DMS 273 (cell line): Measurements from ENCODE around the gene INSIG2.
"Not testable (repeated sequence)": the region's sequence is repeated elsewhere in the genome, so short reads cannot be mapped to it uniquely, and the experiment has no call there.

Source experiments
- DNase-seq: peaks from one replicate; lab custom pipeline; 2025; ENCODE audit not compliant: unreplicated experiment; lab: John Stamatoyannopoulos, UW

The INSIG2 gene

DNA sequence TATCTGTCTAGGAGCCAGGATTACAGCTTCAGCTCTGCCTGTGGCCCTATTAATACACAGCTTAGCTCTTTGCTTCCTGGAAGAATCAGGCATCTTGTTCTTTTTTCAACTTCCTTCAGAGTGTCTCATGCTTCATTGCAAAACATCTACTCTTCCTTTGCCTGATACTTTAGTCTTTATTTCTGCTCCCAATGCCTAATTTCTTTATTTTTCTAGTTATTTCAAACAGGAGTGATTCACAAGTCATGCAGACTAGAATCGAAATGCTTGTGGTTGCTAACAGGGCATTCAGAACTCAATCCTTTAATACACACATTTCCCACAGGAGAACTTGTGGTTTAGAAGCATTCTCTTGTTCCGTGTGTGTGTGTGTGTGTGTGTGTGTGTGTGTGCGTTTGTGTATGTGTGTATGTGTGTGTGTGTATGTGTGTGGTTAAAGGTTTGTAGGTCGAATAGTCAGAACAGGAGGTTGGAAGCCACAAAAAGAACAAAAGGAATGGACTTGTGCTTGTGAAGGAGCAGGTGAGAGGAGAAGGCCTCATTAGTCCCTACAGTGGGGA lies 28.3 kb upstream of the INSIG2 start:
- DNase-seq, result no peak

DNA sequence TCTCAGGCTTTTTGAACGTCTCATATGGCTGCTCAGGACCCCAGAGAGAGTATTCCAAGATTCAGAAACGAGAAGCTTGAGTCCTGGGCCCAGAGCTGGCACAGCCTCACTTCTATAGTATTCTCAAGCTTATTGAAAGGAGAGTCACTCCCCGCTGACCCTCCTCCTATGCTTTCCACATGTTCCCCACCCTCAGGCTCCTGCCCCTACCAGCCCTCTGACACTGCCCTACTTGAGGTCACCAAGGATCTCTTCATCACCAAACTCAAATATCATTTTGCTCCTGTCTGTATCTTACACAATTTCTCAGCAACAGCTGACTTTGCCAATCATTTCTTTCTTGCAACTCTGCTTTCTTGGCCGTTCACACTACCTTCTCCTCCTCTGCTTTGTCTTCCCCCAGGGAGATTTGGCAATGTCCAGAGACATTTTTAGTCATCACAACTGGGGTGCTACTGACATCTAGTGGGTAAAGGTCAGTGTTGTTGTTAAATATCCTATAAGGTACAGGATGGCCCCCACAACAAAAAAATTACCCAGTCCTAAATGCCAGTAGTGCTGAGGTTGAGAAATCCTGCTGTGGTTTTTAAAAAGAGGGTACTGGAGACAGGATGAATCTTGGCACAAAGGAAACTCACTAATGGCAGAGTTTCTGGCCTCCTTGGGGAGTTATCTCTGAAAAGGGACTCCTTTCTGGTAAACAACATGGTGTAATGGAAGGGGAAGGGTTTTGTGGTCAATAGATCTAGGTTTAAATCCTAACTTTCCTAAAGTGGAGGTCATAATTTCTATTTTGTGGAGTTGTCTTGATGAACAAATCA lies 26.9 kb upstream of the INSIG2 start:
- peak; percentile 53 for DNase-seq

DNA sequence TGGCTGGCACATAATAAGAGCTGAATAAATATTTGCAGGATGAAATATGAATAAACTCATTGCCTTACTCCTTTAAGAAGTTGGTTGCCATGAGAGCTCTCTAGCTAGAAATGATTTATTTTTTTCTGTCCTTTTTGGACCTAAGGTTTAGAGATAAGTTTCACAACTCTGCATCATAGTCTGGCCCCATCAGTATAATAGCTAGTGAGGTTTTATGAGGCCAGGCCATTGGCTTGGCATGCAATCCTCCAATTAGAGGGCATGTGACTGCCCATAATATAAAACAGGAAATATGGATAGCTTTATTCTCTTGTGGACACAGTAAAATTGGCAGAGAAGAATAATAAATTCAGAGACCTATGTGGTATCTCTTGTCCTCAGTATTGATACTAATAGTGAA lies 26.2 kb upstream of the INSIG2 start:
- no peak for DNase-seq

DNA sequence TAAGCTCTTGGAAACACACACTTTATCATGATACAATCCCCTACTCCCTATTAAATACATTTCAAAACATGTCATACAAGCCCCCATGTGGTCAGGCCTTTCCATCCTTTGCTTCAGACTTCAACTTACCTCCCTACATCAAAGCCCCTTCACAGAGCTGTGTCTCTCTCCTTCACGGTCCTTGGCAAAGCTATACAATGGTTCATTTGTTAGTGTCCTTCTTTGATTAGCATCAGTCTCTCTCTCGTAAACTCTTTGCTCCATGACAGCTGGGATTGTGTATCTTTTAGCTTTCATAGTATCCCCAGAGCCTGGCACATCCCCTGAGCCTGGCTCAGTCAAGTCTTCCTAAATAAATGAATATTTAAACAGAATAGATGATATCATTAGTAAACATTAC lies 25.6 kb upstream of the INSIG2 start:
- DNase-seq, result no peak

DNA sequence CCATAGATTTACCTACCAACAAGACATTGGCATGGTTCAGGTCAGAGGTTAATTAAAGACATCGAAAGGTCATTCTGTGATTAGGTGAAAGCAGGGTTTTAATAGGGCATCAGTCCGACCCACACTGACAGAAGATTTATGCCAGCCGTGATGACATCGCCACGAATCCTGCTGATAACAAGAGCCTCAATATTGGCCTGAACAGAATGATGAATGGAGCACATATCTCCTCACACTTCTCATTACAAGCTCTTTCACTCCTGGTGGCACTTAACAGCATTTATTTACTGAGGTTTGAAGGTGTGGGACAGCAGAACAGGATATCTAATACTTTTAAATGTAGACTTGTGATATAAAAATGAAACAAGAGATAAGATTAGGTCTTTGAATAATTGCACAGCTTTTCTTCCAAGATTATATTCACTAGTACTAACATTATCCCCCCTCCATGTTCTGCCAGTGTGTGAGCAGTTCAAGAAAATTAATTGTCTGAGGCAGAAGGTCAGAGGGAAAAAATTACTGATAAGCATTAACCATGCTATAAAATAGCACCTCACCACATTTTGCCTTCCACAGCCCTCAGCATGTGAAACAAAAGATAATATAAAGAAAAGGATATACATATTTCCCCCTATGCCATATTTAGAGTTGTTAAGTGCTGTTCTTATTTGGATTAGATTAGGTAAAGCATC lies 23.1 kb upstream of the INSIG2 start:
- DNase-seq, result no peak

DNA sequence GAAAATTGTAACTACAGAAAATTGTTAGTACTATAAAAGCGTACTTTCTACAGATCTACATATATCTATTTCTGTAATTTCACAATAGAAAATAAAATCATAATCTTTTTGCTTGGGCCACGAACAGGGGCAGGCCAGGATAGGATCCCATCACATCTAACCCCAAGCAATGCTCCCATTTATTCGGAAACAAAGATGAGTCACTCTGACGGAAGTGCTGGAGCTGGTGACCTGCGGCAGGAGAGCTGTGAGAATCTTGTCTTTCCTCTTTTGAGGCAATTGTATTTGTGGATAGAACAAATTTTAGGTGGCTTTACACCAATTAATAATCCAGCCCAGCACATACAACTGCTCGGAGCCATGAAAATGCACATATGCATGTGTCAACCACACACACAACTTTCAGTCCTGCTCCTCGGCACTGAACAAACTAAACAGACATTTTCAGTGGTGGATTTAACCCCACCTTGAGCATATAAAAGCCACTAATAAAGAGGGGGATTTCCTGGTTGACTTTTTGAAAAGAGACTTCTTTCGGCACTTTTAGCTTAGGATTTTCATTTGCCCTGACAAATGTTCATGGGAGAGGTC lies 22.3 kb upstream of the INSIG2 start:
- DNase-seq, result no peak

DNA sequence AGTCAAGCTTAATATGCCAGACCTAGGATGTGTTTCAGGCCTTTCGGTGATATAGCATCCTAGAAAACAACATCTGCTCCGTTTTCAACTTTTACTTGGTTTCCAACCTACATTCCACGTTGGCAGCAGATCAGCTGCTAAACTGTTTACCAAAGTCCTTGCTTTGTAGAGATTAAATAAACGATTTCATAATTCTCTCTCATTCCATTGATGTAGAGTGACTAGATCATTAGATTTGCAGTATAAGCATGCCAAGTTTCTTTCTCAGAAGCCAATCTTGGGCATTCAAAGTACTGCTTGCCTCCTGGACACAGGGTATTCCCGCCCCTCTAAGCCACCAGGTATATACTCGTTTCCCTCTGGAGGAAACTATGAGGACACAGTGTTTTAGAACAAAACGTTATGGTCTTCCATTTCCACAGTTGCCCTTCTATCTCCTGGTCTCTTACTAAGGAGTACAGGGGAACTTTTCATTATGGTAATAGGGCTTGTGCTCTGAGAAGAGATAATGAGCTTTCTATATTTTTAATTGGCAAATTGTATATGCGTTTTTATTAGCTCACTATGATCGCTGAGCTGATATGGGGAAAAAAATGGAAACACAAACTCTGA lies 10.5 kb upstream of the INSIG2 start:
- DNase-seq, result no peak

DNA sequence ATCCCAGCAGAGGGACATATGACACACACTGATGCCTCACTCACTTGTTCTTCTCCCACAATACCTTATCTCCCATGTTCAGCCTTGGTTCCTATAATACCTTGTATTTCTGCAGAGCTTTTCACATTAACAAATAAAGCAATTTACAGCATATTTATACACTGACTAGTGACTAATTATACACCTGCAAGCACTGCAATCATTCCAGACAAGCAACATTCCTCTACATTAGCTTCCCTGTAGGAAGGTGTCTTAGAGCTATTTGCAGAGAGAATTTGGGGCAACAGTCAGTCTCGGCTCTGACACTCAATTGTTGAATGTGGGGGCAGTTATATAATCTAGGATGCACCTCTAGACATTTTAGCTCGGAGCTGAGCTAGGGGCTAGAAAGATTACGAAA lies 9.5 kb upstream of the INSIG2 start:
- DNase-seq, result no peak

DNA sequence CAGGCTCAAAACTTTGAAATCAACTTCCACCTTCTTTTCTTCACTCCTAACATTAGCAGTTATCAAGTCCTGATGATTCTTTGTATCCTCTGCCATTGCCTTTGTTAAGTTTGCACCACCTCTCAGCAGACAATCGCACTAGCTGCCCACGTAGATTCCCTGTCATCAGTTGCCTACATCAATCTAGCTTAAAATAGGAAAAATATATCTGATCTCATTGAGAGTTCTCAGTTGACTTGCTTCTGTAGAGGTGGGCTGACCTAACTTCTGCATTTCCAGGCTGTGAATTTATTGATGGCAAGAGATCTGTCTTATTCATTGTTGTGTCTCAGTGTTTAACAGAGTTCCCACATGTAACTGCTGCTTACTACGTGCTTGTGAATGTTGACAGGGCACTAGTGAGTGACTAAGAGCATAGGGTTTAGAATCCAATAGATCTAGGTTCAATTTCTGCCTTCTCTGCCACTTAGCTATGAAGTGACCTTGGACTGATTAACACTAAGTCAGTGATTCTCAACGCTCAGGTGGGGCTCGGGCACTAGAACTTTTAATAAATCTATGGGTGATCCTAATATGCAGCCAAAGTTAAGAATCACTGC lies 3.7 kb upstream of the INSIG2 start:
- DNase-seq, result no peak

DNA sequence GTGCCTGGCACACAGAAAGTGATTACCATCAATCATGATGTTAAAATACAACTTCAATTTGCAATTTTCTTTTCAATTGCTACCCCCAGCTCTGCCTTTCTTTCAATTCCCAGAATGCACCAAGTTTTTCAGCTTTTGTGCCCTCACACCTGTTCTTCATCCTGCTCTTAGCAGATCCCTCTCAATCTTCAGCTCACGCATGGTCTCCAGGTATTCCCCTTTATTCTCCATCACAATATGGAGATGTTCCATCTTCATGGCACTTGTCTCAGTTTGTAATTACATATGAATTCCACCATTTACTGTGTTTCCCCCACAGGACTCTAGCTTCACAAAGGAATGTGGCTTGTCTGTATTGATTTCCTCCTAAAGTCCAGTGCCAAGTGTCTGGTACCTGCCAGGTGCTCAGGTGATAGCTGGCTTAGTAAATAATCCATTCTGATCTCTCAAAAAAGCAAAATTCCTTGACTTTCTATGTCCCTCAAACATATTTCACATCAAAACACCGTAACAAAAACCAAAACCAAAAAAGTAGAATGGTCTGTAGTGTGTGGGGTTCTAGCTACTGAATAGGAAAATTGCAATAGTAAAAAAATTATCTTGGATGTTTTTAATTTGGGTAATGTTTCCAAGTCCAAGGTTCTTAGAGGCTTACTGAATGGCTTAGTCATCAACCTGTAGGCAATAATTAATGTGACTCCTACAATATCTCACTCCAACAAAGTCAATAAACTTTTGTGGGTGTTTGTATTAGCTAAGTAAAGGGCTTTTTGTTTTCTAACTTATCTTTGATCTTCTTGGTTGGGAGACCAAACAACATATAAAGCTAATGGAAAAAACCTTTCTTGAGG lies 2.9 kb upstream of the INSIG2 start:
- no peak for DNase-seq

DNA sequence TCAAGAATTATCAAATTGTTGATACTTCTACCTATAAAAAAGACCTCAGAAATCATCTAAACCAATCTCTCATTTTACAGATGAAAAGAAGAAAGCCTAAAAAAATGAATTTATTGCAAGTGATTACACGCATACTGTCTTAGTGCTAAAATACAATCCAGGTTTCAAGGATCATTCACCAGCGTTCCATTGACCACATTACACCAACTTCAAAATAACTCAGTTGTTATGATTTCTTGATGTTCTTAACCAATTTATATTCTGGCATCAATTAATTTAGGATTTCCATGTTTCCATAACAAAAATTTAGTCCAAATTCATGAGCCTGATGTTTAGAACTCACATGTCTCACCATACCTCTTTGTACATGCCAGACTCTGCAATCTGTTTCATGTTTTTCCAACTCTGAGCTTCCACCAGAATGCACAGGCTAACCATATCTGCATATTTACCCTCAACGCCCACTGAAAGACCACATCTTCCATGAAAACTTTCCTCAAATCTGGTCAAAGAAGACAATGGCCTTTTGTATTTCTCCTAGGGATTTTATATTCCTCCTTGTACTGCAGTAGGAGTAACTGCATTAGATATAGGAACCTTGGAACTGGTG lies 2.1 kb upstream of the INSIG2 start:
- no peak for DNase-seq

DNA sequence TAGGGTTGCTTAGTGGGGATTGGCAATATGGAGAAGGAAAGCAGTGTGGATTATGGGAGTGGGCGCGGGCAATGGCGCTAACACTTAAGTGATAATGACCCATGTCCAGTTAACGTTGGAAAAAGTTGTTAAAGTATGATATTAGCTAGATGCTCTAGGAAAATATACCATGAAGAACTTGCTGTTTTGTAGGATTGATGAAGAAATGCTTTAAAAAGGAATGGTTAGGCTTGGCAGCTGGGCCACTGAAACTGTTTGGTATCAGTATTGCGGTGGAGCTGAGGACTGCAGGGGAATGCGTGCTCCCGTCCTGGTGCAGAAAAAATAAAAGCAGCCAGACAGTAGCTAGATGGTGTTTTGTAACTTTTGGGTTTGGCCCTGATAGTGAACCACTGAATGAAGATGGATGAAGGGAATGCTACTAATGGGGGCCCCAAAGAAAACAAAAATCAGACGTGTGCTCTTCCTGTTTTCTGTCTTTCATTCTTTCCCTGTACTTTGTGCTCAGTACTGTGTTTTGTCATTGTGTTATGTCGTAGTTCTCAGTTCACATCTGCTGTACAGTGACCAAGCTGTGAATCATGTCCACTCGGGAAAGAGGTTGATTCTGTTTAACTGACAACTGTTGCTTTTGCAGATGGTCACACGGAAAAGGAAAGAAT lies 999 bp downstream of the INSIG2 start:
- DNase-seq, result peak; percentile 51

DNA sequence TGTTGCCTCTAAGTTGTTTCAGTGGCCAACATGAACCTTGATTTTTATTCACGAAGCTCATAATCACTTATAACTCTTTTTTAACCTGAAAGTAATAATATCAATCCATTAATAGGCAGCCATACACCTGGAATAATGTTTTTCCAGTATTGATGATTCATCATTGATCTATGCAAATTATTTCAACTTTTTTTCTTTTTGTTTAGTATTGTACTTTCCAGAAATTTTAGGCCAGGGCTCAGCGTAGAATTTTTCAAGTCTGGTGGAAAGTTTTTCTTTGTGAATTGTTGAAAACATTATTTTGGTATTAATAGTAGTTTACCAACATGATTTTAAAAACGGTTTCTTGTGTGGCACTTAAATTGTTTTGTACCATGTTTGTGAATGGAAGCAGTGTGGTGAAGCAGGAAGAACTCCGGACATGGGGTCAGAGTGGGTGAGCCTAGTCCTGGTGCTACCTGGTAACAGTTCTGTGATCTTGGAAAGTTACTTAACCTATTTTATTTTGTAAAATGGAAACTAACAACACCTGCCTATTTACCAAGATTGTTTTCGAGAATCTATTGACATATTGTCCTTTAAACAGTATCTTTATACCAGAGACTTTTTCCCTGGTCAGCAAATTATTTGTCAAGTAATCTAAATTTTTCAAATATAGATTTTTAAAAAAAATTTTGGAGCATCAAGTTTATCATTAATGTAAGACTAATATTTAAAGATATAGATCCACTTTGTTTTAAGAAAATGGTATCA lies 2.3 kb downstream of the INSIG2 start:
- no peak for DNase-seq

DNA sequence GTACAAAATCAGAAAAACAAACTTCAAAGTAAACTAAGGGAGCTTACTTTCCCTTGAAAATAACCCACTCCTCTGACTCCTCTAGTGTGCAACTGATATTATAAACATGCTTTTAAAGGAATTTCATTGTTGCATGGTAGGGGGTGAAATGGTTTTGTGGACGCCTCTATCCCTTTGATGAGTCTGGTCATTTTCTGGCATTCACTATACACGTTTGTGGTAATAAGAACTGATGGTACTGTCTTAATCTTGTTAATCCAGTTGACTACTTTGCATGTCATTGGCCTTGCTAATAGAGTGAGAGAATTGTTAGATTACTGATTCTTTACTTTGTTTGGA lies 2.8 kb downstream of the INSIG2 start:
- DNase-seq, result no peak

DNA sequence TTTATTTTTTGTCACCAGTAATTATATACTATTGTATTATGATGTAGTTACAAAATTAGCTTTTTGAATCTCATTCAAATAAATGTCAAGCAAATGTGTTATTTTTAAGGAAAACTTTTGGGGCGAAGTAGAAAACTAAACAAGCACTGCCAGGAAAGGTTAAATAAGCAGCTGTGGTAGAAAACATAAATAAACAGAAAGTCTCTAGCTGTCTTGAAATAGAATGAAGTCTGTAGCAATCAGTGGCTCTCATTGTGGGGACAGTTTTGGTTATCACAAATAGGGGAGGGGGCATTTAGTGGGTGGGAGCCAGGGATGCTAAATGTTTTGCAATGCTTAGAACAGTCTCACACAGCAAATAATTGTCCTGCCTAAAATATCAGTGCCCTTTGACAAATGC lies 3.4 kb downstream of the INSIG2 start:
- no peak for DNase-seq

DNA sequence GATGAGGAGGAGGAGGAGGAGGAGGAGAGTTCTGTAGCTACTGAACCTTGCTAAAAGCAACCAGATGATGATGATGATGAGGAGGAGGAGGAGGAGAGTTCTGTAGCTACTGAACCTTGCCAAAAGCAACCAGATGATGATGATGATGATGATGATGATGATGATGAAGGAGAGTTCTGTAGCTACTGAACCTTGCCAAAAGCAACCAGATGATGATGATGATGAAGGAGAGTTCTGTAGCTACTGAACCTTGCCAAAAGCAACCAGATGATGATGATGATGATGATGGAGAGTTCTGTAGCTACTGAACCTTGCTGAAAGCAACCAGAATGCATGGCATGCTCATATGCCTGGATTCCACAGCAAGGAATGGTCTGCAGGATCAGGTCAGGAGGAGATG lies 5.8 kb downstream of the INSIG2 start:
- not testable (repeated sequence) for DNase-seq

DNA sequence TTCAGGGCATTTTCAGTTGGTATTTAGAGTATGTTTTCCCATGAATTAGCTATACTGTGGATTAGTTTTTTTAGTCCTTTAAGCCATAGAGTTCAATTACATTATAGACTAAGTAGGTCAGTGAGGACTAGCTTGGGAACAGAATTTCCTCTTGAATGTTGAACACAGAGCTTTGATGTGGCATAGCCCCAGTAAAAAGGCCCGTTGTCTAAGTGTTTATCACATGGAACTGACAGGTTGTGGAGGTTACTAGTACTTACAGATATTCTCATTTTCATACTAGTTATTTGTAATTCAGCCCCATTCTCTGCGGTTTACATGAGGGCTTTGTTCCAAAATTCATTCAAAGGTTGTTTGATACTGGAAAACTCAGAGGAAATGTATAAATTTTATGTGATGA lies 6.2 kb downstream of the INSIG2 start:
- no peak for DNase-seq

DNA sequence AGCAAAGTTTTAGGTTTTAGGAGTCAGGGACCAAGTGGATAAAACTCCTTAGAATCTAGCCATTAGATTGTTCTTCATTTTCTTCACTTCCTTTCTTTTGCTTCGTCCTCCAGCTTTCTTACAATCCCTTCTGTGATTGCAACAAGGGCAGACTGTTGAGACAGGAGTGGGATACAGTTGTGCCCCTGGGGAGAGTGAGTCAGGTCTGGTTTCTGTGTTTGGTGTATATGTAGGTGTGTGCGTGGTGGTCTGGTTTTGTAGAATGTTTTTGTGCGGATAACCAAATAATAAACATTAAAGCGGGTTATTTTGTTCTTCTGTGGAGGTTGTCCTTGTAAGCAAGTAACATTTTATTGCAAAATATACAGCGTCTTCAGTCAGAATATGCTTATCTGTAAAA lies 7.3 kb downstream of the INSIG2 start:
- peak; percentile 17 for DNase-seq

DNA sequence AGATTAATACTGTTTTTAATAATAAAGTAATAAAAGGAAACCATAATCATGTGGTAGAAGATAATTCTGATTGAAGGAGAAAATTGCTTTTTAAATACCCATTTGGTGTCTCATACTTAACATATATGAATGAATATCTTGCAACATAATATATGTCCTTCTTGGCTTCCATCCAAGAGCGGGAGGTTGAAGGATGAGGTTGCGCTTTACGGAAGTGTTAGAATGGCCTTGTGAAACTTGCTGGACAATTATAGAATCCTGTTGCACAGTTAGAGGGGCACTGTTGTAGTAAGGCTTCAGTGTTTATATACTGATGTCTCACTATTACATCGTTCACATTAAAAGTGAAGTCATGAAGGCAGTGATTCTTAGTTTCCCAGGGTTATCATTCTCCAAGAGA lies 9.4 kb downstream of the INSIG2 start:
- DNase-seq, result peak; percentile 3
